Glutamatergic neuron (in vitro differentiated cells): ENCODE measurements around the gene MARCHF9. TPM values are rescaled to one million over a fixed set of nuclear protein-coding genes. Genes with fewer than 3 reads are reported as not detected.
A peak's percentile ranks its signal among the peaks of the same experiment; 100 is the strongest.

Experiments
- DNase-seq: peaks from one replicate; pipeline ENCODE4 v3.0.0; 2022
- H3K27ac Mint-ChIP-seq: one replicate; pipeline ENCODE4 v1.8.0; 2020; ENCODE audit warnings: mild to moderate bottlenecking, mixed read lengths, inconsistent platforms; ENCODE audit not compliant: unreplicated experiment
- H3K27me3 Mint-ChIP-seq: one replicate; pipeline ENCODE4 v1.8.0; 2020; ENCODE audit warnings: mild to moderate bottlenecking, moderate library complexity, mixed read lengths, inconsistent platforms; ENCODE audit not compliant: unreplicated experiment
- H3K36me3 Mint-ChIP-seq: one replicate; pipeline ENCODE4 v1.8.0; 2020; ENCODE audit warnings: mild to moderate bottlenecking, mixed read lengths, inconsistent platforms; ENCODE audit not compliant: unreplicated experiment
- H3K4me1 Mint-ChIP-seq: one replicate; pipeline ENCODE4 v1.8.0; 2020; ENCODE audit warnings: mild to moderate bottlenecking, low read depth, mixed read lengths, inconsistent platforms; ENCODE audit not compliant: unreplicated experiment
- H3K4me3 Mint-ChIP-seq: one replicate; pipeline ENCODE4 v1.8.0; 2020; ENCODE audit warnings: mild to moderate bottlenecking, mixed read lengths, inconsistent platforms; ENCODE audit not compliant: unreplicated experiment
- H3K9me3 Mint-ChIP-seq: one replicate; pipeline ENCODE4 v1.8.0; 2020; ENCODE audit warnings: mild to moderate bottlenecking, moderate library complexity, mixed read lengths, inconsistent platforms; ENCODE audit not compliant: unreplicated experiment
- CTCF ChIP-seq: fragments of 200-600 bp; sonication (generic); IDR thresholded peaks from one replicate; pipeline ENCODE4 v1.5.0; 2021; ENCODE audit not compliant: partially characterized antibody, unreplicated experiment
- total RNA-seq: library from RNA; stranded (reverse); fragmentation: NEBNext Ultra II Directional; extraction: Animal tissue kit (Norgen Biotek cat#: 25700); gene quantifications from one replicate; pipeline ENCODE4 v1.2.1, GENCODE V29; 2021; ENCODE audit not compliant: unreplicated experiment

MARCHF9 gene
- total RNA-seq, 1 donor from 2014 or later, result 26.7 TPM

DNA sequence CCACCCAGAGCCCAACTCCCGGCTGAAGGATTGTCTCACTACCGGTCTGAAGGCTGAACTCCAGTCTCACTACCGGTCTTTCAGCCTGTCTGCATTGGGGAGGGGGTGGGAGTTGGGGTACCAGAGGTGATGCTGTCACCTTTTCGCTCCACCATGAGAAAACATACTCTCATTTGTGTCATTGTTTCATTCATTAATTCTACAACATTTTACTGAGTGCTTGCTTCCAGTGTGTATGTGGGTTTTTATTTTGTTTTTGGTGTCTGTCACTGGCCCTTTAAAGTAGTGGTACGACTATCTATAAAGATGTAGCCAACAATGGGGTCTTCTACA, 2.3 kb upstream of the MARCHF9 start:
- peaks cover 8% of the 10 kb centered on the region for H3K36me3 Mint-ChIP-seq
- H3K27ac Mint-ChIP-seq, result peak overlapping the region; percentile 100
- peak overlapping the region; percentile 100 for H3K4me3 Mint-ChIP-seq
- peaks cover 22% of the 10 kb centered on the region for H3K9me3 Mint-ChIP-seq
- DNase-seq, result no peak
- TF ChIP-seq CTCF, result no peak
- peaks cover 28% of the 10 kb centered on the region for H3K4me1 Mint-ChIP-seq
- H3K27me3 Mint-ChIP-seq, result peaks cover 19% of the 10 kb centered on the region

DNA sequence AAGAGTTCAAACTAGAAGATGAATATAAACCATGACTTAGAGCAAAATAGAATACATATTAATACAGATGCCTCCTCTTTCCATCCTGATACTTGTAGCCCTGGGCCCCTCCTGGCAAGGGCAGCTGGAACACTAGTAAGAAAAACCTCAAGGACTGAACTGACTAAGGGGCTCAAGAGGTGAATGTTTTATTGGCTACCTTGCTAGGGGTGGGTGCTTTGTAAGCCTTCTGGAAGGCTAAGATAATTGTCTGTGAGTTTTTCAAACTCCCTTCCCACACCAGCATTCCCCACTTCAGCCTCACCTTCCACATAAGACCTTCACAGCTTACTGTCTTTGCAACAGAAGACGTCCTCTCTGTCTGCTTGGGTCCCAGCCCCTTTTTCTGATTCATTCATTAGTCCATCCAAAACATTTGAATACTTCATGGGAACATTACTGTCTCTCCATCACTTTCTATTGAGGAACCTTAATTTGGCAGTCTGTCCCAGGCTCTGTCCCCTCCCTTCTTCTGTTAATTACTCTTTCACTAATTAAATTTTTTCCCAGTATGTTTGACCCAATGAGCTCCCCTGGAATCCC, 1.1 kb upstream of the MARCHF9 start:
- Mint-ChIP-seq H3K27me3 (peaks cover 19% of the 10 kb centered on the region), H3K36me3 (peaks cover 5% of the 10 kb centered on the region), H3K4me3 (peak overlapping the region; percentile 88), H3K4me1 (peaks cover 28% of the 10 kb centered on the region), H3K27ac (no peak overlapping the region), H3K9me3 (peaks cover 22% of the 10 kb centered on the region)
- no peak for TF ChIP-seq CTCF
- no peak for DNase-seq

- Mint-ChIP-seq H3K9me3 (peaks cover 22% of the 10 kb centered on the region), H3K4me1 (peaks cover 28% of the 10 kb centered on the region), H3K27me3 (peaks cover 22% of the 10 kb centered on the region), H3K27ac (no peak overlapping the region), H3K36me3 (peaks cover 5% of the 10 kb centered on the region), H3K4me3 (no peak overlapping the region)
- no peak for DNase-seq
- TF ChIP-seq CTCF, result no peak
Observed at GRCh38 chr12:57755194-57755453, 221 bp downstream of the MARCHF9 start.

- Mint-ChIP-seq H3K36me3 (peaks cover 5% of the 10 kb centered on the region), H3K9me3 (peaks cover 22% of the 10 kb centered on the region), H3K27me3 (peaks cover 20% of the 10 kb centered on the region), H3K27ac (peak overlapping the region; percentile 64), H3K4me3 (peak overlapping the region; percentile 87), H3K4me1 (peaks cover 24% of the 10 kb centered on the region)
- peak; percentile 49 for DNase-seq
- no peak for TF ChIP-seq CTCF
Observed at GRCh38 chr12:57755454-57756372, 810 bp downstream of the MARCHF9 start.
